K562 (cell line): ENCODE data around the gene RNF6. TPM values are rescaled to one million over a fixed set of nuclear protein-coding genes. Genes with fewer than 3 reads are reported as not detected.

Experiments used
- CBX8 ChIP-seq: fragments of 200-600 bp; sonication (generic); IDR thresholded peaks from 2 replicates; pipeline ENCODE4 v1.6.1; 2012; ENCODE audit warnings: borderline replicate concordance, mixed run types, low read depth, mild to moderate bottlenecking, moderate library complexity, mixed read lengths, low read length, control low read depth, inconsistent platforms; ENCODE audit not compliant: poor library complexity, severe bottlenecking; ENCODE audit errors: extremely low read depth
- CHD7 ChIP-seq: fragments of 200-600 bp; sonication (generic); IDR thresholded peaks from one replicate; pipeline ENCODE4 v1.6.1; 2012; ENCODE audit warnings: mild to moderate bottlenecking, low read depth, low read length, inconsistent platforms
- EGR1 ChIP-seq: fragments of 450-650 bp; conservative IDR thresholded peaks from 2 replicates; pipeline ENCODE4 v1.6.1; 2017; ENCODE audit warnings: mild to moderate bottlenecking
- RBM34 ChIP-seq: fragments of 200-400 bp; formaldehyde crosslinking; IDR thresholded peaks from 2 replicates; pipeline ENCODE4 v1.6.1; 2018; ENCODE audit warnings: low read length, borderline replicate concordance; ENCODE audit not compliant: insufficient read depth
- ZFP1 ChIP-seq: fragments of 450-650 bp; formaldehyde crosslinking; IDR thresholded peaks from 2 replicates; pipeline ENCODE4 v1.4.0; 2020; ENCODE audit warnings: mild to moderate bottlenecking, mixed read lengths
- ZNF408 ChIP-seq: fragments of 250-450 bp; sonication (Bioruptor Pico); IDR thresholded peaks from 2 replicates; pipeline ENCODE4 v1.4.0; 2020; ENCODE audit warnings: low read depth, mild to moderate bottlenecking, moderate library complexity
- ZNF780A ChIP-seq: fragments of 250-450 bp; sonication (Bioruptor Pico); IDR thresholded peaks from 2 replicates; pipeline ENCODE4 v1.5.0; 2021; ENCODE audit warnings: mild to moderate bottlenecking
- polyA plus RNA-seq, 8 experiments: library from polyadenylated mRNA; depleted of rRNA in 4 of 8; stranded (reverse) in 5 of 8; unstranded in 3 of 8; fragments of >200 nt; fragmentation: Nextera tagmentation in 2 of 8; fragmentation: Illumina TruSeq in 1 of 8; extraction: Ambion mirVana in 2 of 8; extraction: Trizol in 1 of 8; gene quantifications; 2 replicates each; pipeline versions ENCODE4 v1.2.1 to v1.2.3, GENCODE V29; 2011 to 2014; ENCODE audit warnings: inconsistent platforms in 1 of 8, missing spikeins in 1 of 8
- total RNA-seq, 7 experiments: library from RNA; depleted of rRNA in 6 of 7; stranded (reverse); fragments of >200 nt in 6 of 7; fragmentation: Illumina TruSeq in 2 of 7; extraction: Trizol in 2 of 7; gene quantifications; 2 replicates each; pipeline versions ENCODE4 v1.2.1 to v1.2.3, GENCODE V29; 2011 to 2021; ENCODE audit warnings: low replicate concordance in 1 of 7
- TF ChIP-seq, protein P1 (sequence below): fragments of 200-400 bp; formaldehyde crosslinking; IDR thresholded peaks from 2 replicates; pipeline ENCODE4 v1.6.1; 2017; ENCODE audit warnings: mild to moderate bottlenecking, low read depth, low read length, moderate library complexity

The RNF6 gene
- total and polyA plus RNA-seq, 9 of the 15 experiments (the other 6 are each of a cell fraction or from before 2014, with no cell fraction given), result 12.0 to 31.4 (median 22.3) TPM

DNA sequence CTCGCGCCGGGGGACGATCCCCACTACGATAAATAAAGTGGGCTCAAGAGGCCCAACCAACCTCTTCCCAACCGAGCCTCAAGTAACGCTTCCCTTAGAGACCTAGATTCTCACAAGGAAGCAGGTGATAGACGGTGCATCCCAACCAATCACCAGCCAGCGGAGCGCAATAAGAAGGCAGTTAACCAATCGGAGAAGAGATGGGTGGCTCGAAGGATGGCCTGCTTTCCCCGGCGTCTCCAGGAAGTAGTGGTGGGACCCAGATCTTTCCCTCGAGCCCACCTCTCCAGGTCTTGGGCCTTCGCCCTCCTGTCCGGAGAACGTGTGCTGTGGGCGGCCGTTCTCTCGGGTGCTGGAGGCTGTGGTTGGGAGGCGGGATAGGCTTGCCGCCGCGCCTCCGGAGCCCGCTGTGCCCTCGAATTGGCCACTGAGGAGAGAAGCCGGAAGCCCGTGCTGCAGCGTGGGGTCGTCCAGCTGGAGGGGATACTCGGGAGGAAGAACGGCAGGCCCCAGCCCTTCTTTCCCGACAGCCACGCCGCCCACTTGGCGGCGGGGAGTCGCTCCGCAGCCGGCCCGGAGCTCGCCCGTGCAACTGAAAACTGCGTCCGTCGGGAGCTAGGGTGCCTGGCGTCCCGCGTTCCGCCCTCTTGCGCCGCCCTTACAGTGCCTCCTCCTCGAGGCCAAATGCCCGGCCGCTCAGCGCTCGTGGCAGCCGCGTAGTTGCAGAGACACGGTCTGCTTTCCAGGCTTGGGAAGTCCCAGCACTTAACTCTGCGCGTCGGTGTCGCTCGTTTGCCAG, at the start of gene RNF6 (continued):
- TF ChIP-seq ZNF780A (CRISPR knock-in tag) (no peak), ZNF408 (CRISPR knock-in tag) (no peak), EGR1 (peak; percentile 20; the same call in 1 of the 2 replicates), ZFP1 (CRISPR knock-in tag) (no peak), CHD7 (no peak), RBM34 (no peak), CBX8 (no peak)
- TF ChIP-seq, protein P1, sequence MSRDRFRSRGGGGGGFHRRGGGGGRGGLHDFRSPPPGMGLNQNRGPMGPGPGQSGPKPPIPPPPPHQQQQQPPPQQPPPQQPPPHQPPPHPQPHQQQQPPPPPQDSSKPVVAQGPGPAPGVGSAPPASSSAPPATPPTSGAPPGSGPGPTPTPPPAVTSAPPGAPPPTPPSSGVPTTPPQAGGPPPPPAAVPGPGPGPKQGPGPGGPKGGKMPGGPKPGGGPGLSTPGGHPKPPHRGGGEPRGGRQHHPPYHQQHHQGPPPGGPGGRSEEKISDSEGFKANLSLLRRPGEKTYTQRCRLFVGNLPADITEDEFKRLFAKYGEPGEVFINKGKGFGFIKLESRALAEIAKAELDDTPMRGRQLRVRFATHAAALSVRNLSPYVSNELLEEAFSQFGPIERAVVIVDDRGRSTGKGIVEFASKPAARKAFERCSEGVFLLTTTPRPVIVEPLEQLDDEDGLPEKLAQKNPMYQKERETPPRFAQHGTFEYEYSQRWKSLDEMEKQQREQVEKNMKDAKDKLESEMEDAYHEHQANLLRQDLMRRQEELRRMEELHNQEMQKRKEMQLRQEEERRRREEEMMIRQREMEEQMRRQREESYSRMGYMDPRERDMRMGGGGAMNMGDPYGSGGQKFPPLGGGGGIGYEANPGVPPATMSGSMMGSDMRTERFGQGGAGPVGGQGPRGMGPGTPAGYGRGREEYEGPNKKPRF, result no peak
